Activated naive CD4-positive, alpha-beta T cell treated with anti-CD3 and anti-CD28 coated beads for 36 hours (primary cell): Measurements from ENCODE around the gene PLXNA1. TPM values are rescaled to one million over a fixed set of nuclear protein-coding genes. Genes with fewer than 3 reads are reported as not detected.

Experiments used
- CTCF ChIA-PET: fragments of 350-600 bp; sonication (Branson Sonifier 250); formaldehyde crosslinking; loops from one replicate; lab custom pipeline; 2021; ENCODE audit warnings: antibody characterized with exemption; lab: Charles Lee
- DNase-seq: peaks from one replicate; pipeline ENCODE4 v3.0.0-alpha.2; 2020
- H3K27ac Mint-ChIP-seq: one replicate; pipeline ENCODE4 v1.8.0; 2021; ENCODE audit warnings: mild to moderate bottlenecking, mixed read lengths
- H3K27me3 Mint-ChIP-seq: one replicate; pipeline ENCODE4 v1.8.0; 2021; ENCODE audit warnings: low read depth, mixed read lengths
- H3K36me3 Mint-ChIP-seq: one replicate; pipeline ENCODE4 v1.8.0; 2021; ENCODE audit warnings: low read depth, mixed read lengths
- H3K4me1 Mint-ChIP-seq: one replicate; pipeline ENCODE4 v1.8.0; 2021; ENCODE audit warnings: low read depth, mixed read lengths
- H3K4me3 Mint-ChIP-seq: one replicate; pipeline ENCODE4 v1.8.0; 2021; ENCODE audit warnings: mild to moderate bottlenecking, moderate library complexity, mixed read lengths
- H3K9me3 Mint-ChIP-seq: one replicate; pipeline ENCODE4 v1.8.0; 2021; ENCODE audit warnings: mixed read lengths
- intact Hi-C: fragments of 100-400 bp; cut with micrococcal nuclease; formaldehyde crosslinking; loops from one replicate; pipeline ENCODE4 v1.15.1; 2023
- total RNA-seq, 2 experiments: library from RNA; stranded (reverse); gene quantifications; one replicate each; pipeline ENCODE4 v1.2.3, GENCODE V29; 2021

PLXNA1 gene
- total RNA-seq, 2 experiments from 2014 or later = 5.0 to 5.8 TPM

- intact Hi-C loops = no loop called here
- H3K4me3 Mint-ChIP-seq = no peak overlapping the region
Measured at GRCh38 chr3:126995254-126995780, 12.4 kb downstream of the PLXNA1 start.

GRCh38 chr3:126995926-126996512, 13.1 kb downstream of the PLXNA1 start:
- DNase-seq = no peak
- Mint-ChIP-seq H3K36me3 (peaks cover 3% of the 10 kb centered on the region), H3K4me3 (no peak overlapping the region), H3K4me1 (no peaks in the 10 kb centered on the region), H3K9me3 (no peaks in the 10 kb centered on the region), H3K27ac (no peak overlapping the region), H3K27me3 (no peaks in the 10 kb centered on the region)
- CTCF ChIA-PET = interaction anchor here (0.6 kb wide), 2 partner anchors 287 to 353 kb away, joined by 3 to 4 read pairs; no protein-coding TSS in a partner anchor
- intact Hi-C loops = no loop called here

More at GRCh38 chr3:126995254-126995780, 12.4 kb downstream of the PLXNA1 start:
- CTCF ChIA-PET = no interaction called here
- Mint-ChIP-seq H3K36me3 (peaks cover 3% of the 10 kb centered on the region), H3K4me1 (no peaks in the 10 kb centered on the region), H3K9me3 (no peaks in the 10 kb centered on the region), H3K27me3 (no peaks in the 10 kb centered on the region), H3K27ac (no peak overlapping the region)
- DNase-seq = no peak

GRCh38 chr3:126996905-126997304, 14.0 kb downstream of the PLXNA1 start:
- intact Hi-C loops = no loop called here
- no peak overlapping the region for H3K4me3 Mint-ChIP-seq
- no peak for DNase-seq
- CTCF ChIA-PET = interaction anchor here (0.6 kb wide), 2 partner anchors 288 to 354 kb away, joined by 3 to 4 read pairs; no protein-coding TSS in a partner anchor
- H3K9me3 Mint-ChIP-seq = no peaks in the 10 kb centered on the region
- no peaks in the 10 kb centered on the region for H3K4me1 Mint-ChIP-seq
- H3K27me3 Mint-ChIP-seq = no peaks in the 10 kb centered on the region
- peaks cover 3% of the 10 kb centered on the region for H3K36me3 Mint-ChIP-seq
- no peak overlapping the region for H3K27ac Mint-ChIP-seq

GRCh38 chr3:126997455-126998038, 14.6 kb downstream of the PLXNA1 start:
- H3K4me1 Mint-ChIP-seq = no peaks in the 10 kb centered on the region
- H3K36me3 Mint-ChIP-seq = peaks cover 3% of the 10 kb centered on the region
- CTCF ChIA-PET = no interaction called here
- H3K27me3 Mint-ChIP-seq = no peaks in the 10 kb centered on the region
- no peak overlapping the region for H3K27ac Mint-ChIP-seq
- intact Hi-C loops = no loop called here
- DNase-seq = no peak
- H3K9me3 Mint-ChIP-seq = no peaks in the 10 kb centered on the region
- no peak overlapping the region for H3K4me3 Mint-ChIP-seq

- H3K36me3 Mint-ChIP-seq = peaks cover 3% of the 10 kb centered on the region
- DNase-seq = no peak
- no peaks in the 10 kb centered on the region for H3K27me3 Mint-ChIP-seq
- H3K4me3 Mint-ChIP-seq = no peak overlapping the region
- no peak overlapping the region for H3K27ac Mint-ChIP-seq
- CTCF ChIA-PET = no interaction called here
- intact Hi-C loops = no loop called here
- H3K4me1 Mint-ChIP-seq = no peaks in the 10 kb centered on the region
- no peaks in the 10 kb centered on the region for H3K9me3 Mint-ChIP-seq
Measured at GRCh38 chr3:126998320-126998719, 15.4 kb downstream of the PLXNA1 start.

GRCh38 chr3:126998728-126999127, 15.8 kb downstream of the PLXNA1 start:
- CTCF ChIA-PET = no interaction called here
- no peak for DNase-seq
- Mint-ChIP-seq H3K36me3 (peaks cover 2% of the 10 kb centered on the region), H3K4me3 (no peak overlapping the region), H3K4me1 (no peaks in the 10 kb centered on the region), H3K27me3 (no peaks in the 10 kb centered on the region), H3K9me3 (no peaks in the 10 kb centered on the region), H3K27ac (no peak overlapping the region)
- intact Hi-C loops = no loop called here

- Mint-ChIP-seq H3K27me3 (no peaks in the 10 kb centered on the region), H3K27ac (no peak overlapping the region), H3K4me3 (no peak overlapping the region), H3K36me3 (peaks cover 2% of the 10 kb centered on the region), H3K4me1 (no peaks in the 10 kb centered on the region), H3K9me3 (no peaks in the 10 kb centered on the region)
- intact Hi-C loops = no loop called here
- CTCF ChIA-PET = no interaction called here
- no peak for DNase-seq
Measured at GRCh38 chr3:126999383-126999782, 16.5 kb downstream of the PLXNA1 start.

GRCh38 chr3:127000119-127000518, 17.2 kb downstream of the PLXNA1 start:
- intact Hi-C loops = no loop called here
- H3K4me1 Mint-ChIP-seq = no peaks in the 10 kb centered on the region
- DNase-seq = no peak
- H3K4me3 Mint-ChIP-seq = no peak overlapping the region
- CTCF ChIA-PET = no interaction called here
- no peaks in the 10 kb centered on the region for H3K9me3 Mint-ChIP-seq
- H3K36me3 Mint-ChIP-seq = peaks cover 2% of the 10 kb centered on the region
- H3K27ac Mint-ChIP-seq = no peak overlapping the region
- H3K27me3 Mint-ChIP-seq = no peaks in the 10 kb centered on the region

- H3K9me3 Mint-ChIP-seq = no peaks in the 10 kb centered on the region
- no peak overlapping the region for H3K4me3 Mint-ChIP-seq
- CTCF ChIA-PET = no interaction called here
- no peaks in the 10 kb centered on the region for H3K27me3 Mint-ChIP-seq
- H3K36me3 Mint-ChIP-seq = peaks cover 2% of the 10 kb centered on the region
- intact Hi-C loops = no loop called here
- no peaks in the 10 kb centered on the region for H3K4me1 Mint-ChIP-seq
- H3K27ac Mint-ChIP-seq = no peak overlapping the region
- DNase-seq = no peak
Measured at GRCh38 chr3:127000761-127001160, 17.8 kb downstream of the PLXNA1 start.

- Mint-ChIP-seq H3K4me1 (no peaks in the 10 kb centered on the region), H3K9me3 (no peaks in the 10 kb centered on the region), H3K4me3 (no peak overlapping the region), H3K36me3 (peaks cover 2% of the 10 kb centered on the region), H3K27me3 (no peaks in the 10 kb centered on the region), H3K27ac (no peak overlapping the region)
- CTCF ChIA-PET = no interaction called here
- intact Hi-C loops = no loop called here
- DNase-seq = no peak
Measured at GRCh38 chr3:127001486-127002194, 18.7 kb downstream of the PLXNA1 start.

GRCh38 chr3:127002195-127003174, 19.6 kb downstream of the PLXNA1 start:
- no peak overlapping the region for H3K4me3 Mint-ChIP-seq
- no peak for DNase-seq
- H3K27ac Mint-ChIP-seq = no peak overlapping the region
- intact Hi-C loops = no loop called here
- CTCF ChIA-PET = no interaction called here
- H3K4me1 Mint-ChIP-seq = no peaks in the 10 kb centered on the region
- no peaks in the 10 kb centered on the region for H3K9me3 Mint-ChIP-seq
- H3K27me3 Mint-ChIP-seq = no peaks in the 10 kb centered on the region
- peaks cover 1% of the 10 kb centered on the region for H3K36me3 Mint-ChIP-seq

GRCh38 chr3:127003175-127003555, 20.2 kb downstream of the PLXNA1 start:
- intact Hi-C loops = no loop called here
- H3K36me3 Mint-ChIP-seq = no peaks in the 10 kb centered on the region

More at GRCh38 chr3:127003175-127003555, 20.2 kb downstream of the PLXNA1 start:
- CTCF ChIA-PET = no interaction called here
- H3K4me3 Mint-ChIP-seq = no peak overlapping the region
- H3K4me1 Mint-ChIP-seq = no peaks in the 10 kb centered on the region
- no peaks in the 10 kb centered on the region for H3K27me3 Mint-ChIP-seq
- no peak overlapping the region for H3K27ac Mint-ChIP-seq
- H3K9me3 Mint-ChIP-seq = no peaks in the 10 kb centered on the region
- DNase-seq = no peak
